Hepatocyte (in vitro differentiated cells): ENCODE data around the gene NEDD8. TPM values are rescaled to one million over a fixed set of nuclear protein-coding genes. Genes with fewer than 3 reads are reported as not detected.

Experiments
- DNase-seq: peaks from one replicate; pipeline ENCODE4 v3.0.0-alpha.2; 2016; ENCODE audit warnings: low spot score
- H2AFZ ChIP-seq: fragments of 200-600 bp; sonication (generic); 2 replicates; pipeline ENCODE4 v1.6.0; 2016; ENCODE audit warnings: antibody characterized with exemption, mild to moderate bottlenecking
- H3K27ac ChIP-seq: fragments of 200-600 bp; sonication (generic); 2 replicates; pipeline ENCODE4 v1.5.1; 2016; ENCODE audit warnings: mild to moderate bottlenecking
- H3K27me3 ChIP-seq: fragments of 200-600 bp; sonication (generic); 2 replicates; pipeline ENCODE4 v1.6.1; 2016
- H3K36me3 ChIP-seq: fragments of 200-600 bp; sonication (generic); replicated peaks from 2 replicates; pipeline ENCODE4 v1.5.1; 2016; ENCODE audit warnings: low read depth; ENCODE audit not compliant: insufficient read depth
- H3K4me1 ChIP-seq: fragments of 200-600 bp; sonication (generic); 2 replicates; pipeline ENCODE4 v1.5.1; 2016; ENCODE audit warnings: mild to moderate bottlenecking, moderate library complexity; ENCODE audit not compliant: insufficient read depth
- H3K4me2 ChIP-seq: fragments of 200-600 bp; sonication (generic); 2 replicates; pipeline ENCODE4 v1.6.0; 2016
- H3K4me3 ChIP-seq: fragments of 200-600 bp; sonication (generic); 2 replicates; pipeline ENCODE4 v1.5.1; 2016; ENCODE audit warnings: mild to moderate bottlenecking
- H3K79me2 ChIP-seq: fragments of 200-600 bp; sonication (generic); 2 replicates; pipeline ENCODE4 v1.6.0; 2017; ENCODE audit warnings: mild to moderate bottlenecking
- H3K9me2 ChIP-seq: fragments of 200-600 bp; sonication (generic); replicated peaks from 2 replicates; pipeline ENCODE4 v1.6.0; 2017; ENCODE audit warnings: mild to moderate bottlenecking; ENCODE audit not compliant: insufficient read depth
- H3K9me3 ChIP-seq: fragments of 200-600 bp; sonication (generic); 2 replicates; pipeline ENCODE4 v1.5.1; 2016; ENCODE audit warnings: low read depth, mild to moderate bottlenecking
- H4K20me1 ChIP-seq: fragments of 200-600 bp; sonication (generic); 2 replicates; pipeline ENCODE4 v1.6.0; 2016; ENCODE audit warnings: mild to moderate bottlenecking; ENCODE audit not compliant: insufficient read depth, poor library complexity, severe bottlenecking
- CTCF ChIP-seq: fragments of 200-600 bp; sonication (generic); IDR thresholded peaks from 2 replicates; pipeline ENCODE4 v1.5.1; 2016; ENCODE audit warnings: antibody characterized with exemption, mild to moderate bottlenecking; ENCODE audit not compliant: poor library complexity
- EZH2 ChIP-seq: fragments of 200-600 bp; sonication (generic); IDR thresholded peaks from 2 replicates; pipeline ENCODE4 v1.6.1; 2016; ENCODE audit warnings: antibody characterized with exemption, mild to moderate bottlenecking, borderline replicate concordance
- EZH2phosphoT487 ChIP-seq: fragments of 200-600 bp; sonication (generic); IDR thresholded peaks from one replicate; pipeline ENCODE4 v1.6.1; 2018; ENCODE audit warnings: antibody characterized with exemption, mild to moderate bottlenecking, low read depth, moderate library complexity; ENCODE audit not compliant: unreplicated experiment, severe bottlenecking
- WGBS: methylation state at CpG from one replicate; pipeline ENCODE4 v1.1.6; 2016; ENCODE audit warnings: low lambda C conversion rate; ENCODE audit errors: missing lambda C conversion rate; 5-methylcytosine and 5-hydroxymethylcytosine counted together
- polyA plus RNA-seq: library from polyadenylated mRNA; unstranded; fragments of >200 nt; fragmentation: Nextera tagmentation; extraction: Ambion mirVana; gene quantifications from 2 replicates; pipeline ENCODE4 v1.2.1, GENCODE V29; 2016
- total RNA-seq: library from RNA; depleted of rRNA; stranded (reverse); fragments of >200 nt; gene quantifications from 2 replicates; pipeline ENCODE4 v1.2.3, GENCODE V29; 2014

The NEDD8 gene
- total and polyA plus RNA-seq, 2 experiments from 2014 or later, result 162 to 326 TPM

DNA sequence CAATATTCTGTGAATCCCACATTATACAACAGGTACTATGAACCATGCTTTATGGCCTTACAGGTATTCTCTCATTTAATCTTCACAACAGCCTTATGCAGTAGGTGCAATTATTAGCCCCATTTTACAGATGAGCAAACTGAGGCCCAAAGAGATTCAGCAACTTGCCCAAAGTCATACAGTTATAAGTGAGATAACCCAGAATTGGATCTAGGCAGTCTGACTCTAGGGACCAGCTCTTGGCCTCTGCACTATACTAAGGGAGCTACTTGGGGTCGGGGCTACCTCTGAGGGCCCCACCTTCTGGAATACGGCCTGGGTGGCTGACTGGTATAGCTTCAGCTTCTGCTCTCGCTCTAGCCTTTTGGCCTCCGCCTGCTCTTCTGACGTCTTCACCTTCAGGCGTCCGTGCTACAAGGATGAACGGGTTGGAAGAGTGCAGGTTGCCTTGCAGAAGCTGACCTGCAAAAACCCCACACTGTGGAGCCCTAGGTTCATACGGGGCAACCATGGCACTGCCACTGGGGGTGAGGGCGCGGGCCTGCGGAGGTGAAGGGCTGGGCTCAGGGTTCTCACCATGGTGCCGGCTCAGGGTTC, 38.5 kb upstream of the NEDD8 start:
- Histone ChIP-seq H3K79me2 (peaks cover 10% of the 10 kb centered on the region), H3K36me3 (no peaks in the 10 kb centered on the region), H3K9me2 (no peaks in the 10 kb centered on the region), H3K4me3 (peak overlapping the region; percentile 93), H3K9me3 (no peaks in the 10 kb centered on the region), H2AFZ (peak overlapping the region; percentile 89), H3K27me3 (no peaks in the 10 kb centered on the region), H3K27ac (peak overlapping the region; percentile 98), H4K20me1 (no peaks in the 10 kb centered on the region), H3K4me1 (peaks cover 6% of the 10 kb centered on the region), H3K4me2 (peak overlapping the region; percentile 77)
- no peak for TF ChIP-seq CTCF
- 23% methylated on average over 13 of the region's 13 CpGs for WGBS
- no peak for DNase-seq

DNA sequence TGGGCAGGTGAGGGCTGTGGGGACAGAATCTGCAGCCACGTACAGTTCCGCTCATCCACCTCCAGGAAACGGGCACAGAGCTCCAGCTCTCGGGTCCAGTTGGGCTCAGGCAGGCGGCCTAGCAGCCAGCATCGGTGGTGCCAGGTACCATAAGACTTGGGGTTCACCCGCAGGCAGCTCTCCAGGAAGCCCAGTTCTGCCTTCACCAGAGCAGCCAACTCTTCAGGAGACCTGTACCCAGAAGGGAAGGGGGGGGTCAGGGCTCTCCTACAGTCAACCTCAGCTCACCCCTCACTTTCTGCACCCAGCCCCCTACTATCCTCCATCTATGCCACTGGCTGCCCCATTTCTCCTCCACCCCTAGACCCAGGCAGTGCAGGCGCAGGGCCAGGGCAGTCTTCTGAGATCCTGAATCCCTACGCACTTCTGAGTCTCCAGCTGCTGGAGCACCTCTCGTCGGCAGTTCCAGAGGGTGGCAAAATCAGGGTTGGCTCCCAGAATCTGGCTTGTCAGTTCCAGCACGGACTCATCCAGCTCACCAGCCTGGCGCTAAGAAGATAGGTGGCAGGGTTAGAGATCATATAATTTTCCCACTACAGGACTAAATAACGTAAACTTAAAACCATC, 37.9 kb upstream of the NEDD8 start:
- TF ChIP-seq EZH2, result no peak
- no peak for TF ChIP-seq EZH2phosphoT487
- no peak for TF ChIP-seq CTCF
- H3K27ac ChIP-seq, result no peak overlapping the region
- no peaks in the 10 kb centered on the region for H3K36me3 ChIP-seq
- no peaks in the 10 kb centered on the region for H4K20me1 ChIP-seq
- no peak for DNase-seq
- no peaks in the 10 kb centered on the region for H3K9me2 ChIP-seq
- peaks cover 10% of the 10 kb centered on the region for H3K79me2 ChIP-seq
- H3K4me3 ChIP-seq, result no peak overlapping the region
- no peak overlapping the region for H2AFZ ChIP-seq
- H3K27me3 ChIP-seq, result no peaks in the 10 kb centered on the region
- no peak overlapping the region for H3K4me2 ChIP-seq
- 97% methylated on average over 14 of the region's 14 CpGs for WGBS
- H3K4me1 ChIP-seq, result peaks cover 6% of the 10 kb centered on the region
- no peaks in the 10 kb centered on the region for H3K9me3 ChIP-seq

DNA sequence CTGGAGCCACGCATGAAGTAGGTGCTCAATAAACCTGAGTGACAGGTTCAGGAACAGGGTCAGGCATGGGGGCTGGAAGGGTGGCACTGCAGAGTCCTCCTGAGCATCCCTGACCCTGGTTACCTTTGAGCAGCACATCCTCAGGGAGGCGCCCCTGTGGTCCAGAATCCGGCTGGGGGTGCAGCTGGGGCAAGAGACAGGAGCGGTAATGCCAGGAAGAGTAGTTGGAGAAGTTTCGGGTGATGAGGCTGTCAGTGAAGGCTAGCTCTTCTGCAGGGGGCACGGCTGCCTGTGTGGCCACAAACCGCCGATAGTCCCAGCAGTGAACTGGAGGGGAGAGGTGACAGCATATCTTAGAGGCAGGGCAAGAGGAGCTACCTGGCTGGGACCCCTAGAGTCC, 37.2 kb upstream of the NEDD8 start:
- no peaks in the 10 kb centered on the region for H3K36me3 ChIP-seq
- H3K9me3 ChIP-seq, result no peaks in the 10 kb centered on the region
- no peak for DNase-seq
- peaks cover 6% of the 10 kb centered on the region for H3K4me1 ChIP-seq
- H4K20me1 ChIP-seq, result no peaks in the 10 kb centered on the region
- H2AFZ ChIP-seq, result no peak overlapping the region
- TF ChIP-seq EZH2phosphoT487 (no peak), CTCF (no peak), EZH2 (no peak)
- peaks cover 10% of the 10 kb centered on the region for H3K79me2 ChIP-seq
- no peak overlapping the region for H3K4me3 ChIP-seq
- no peaks in the 10 kb centered on the region for H3K27me3 ChIP-seq
- H3K9me2 ChIP-seq, result no peaks in the 10 kb centered on the region
- H3K27ac ChIP-seq, result no peak overlapping the region
- over 99% methylated on average over 8 of the region's 8 CpGs for WGBS
- H3K4me2 ChIP-seq, result no peak overlapping the region
